ENCODE data around the gene HNF1A. TPM values are rescaled to one million over a fixed set of nuclear protein-coding genes. Genes with fewer than 3 reads are reported as not detected.

HNF1A gene
- total and polyA plus RNA-seq, 4 experiments from 2014 or later = not detected

GRCh38 chr12:120959111-120959878 is 19.0 kb upstream of the HNF1A start:
- Mint-ChIP-seq H3K4me3 (peak overlapping the region in 7 of 8 donors; percentile 42 to 75 (median 67)), H3K27me3 (peaks cover 0 to 2% of the 10 kb centered on the region in 2 donors), H3K36me3 (no peaks in the 10 kb centered on the region), H3K9me3 (no peaks in the 10 kb centered on the region), H3K4me1 (peaks cover 7 to 24% (median 11%) of the 10 kb centered on the region in 4 donors), H3K27ac (peak overlapping the region; percentile 76 to 87 (median 82))
- Histone ChIP-seq H3K36me3 (ENCODE audit: insufficient read depth, low read length) (no peaks in the 10 kb centered on the region), H3K27me3 (ENCODE audit: insufficient read depth, low read length) (no peaks in the 10 kb centered on the region), H3K9me3 (ENCODE audit: control insufficient read depth in 1 of 2, low read length in 2 of 2) (no peaks in the 10 kb centered on the region), H3K27ac (ENCODE audit: low read depth, low read length) (no peak overlapping the region), H3K4me3 (ENCODE audit: low read length in 2 of 2) (no peak overlapping the region), H3K4me1 (ENCODE audit: insufficient read depth, low read length) (peaks cover 14% of the 10 kb centered on the region)
- ChIA-PET POLR2A (ENCODE audit: partially characterized antibody) (interaction anchor here (0.7 kb wide), 1 partner anchor 87 kb away, joined by 3 read pairs; no protein-coding TSS in a partner anchor), CTCF (ENCODE audit: partially characterized antibody) (interaction anchor here (2.1 kb wide), 1 partner anchor 13 kb away, joined by 11 read pairs; no protein-coding TSS in a partner anchor)
- DNase-seq = no peak
- intact Hi-C loops (cut with micrococcal nuclease) = loop anchor here (10.0 kb wide), 1 partner anchor 1336 kb away; no protein-coding TSS in a partner anchor

GRCh38 chr12:120960657-120961056 is 17.7 kb upstream of the HNF1A start:
- Histone ChIP-seq H3K36me3 (ENCODE audit: insufficient read depth, low read length) (no peaks in the 10 kb centered on the region), H3K4me3 (ENCODE audit: low read length in 2 of 2) (no peak overlapping the region), H3K27ac (ENCODE audit: low read depth, low read length) (no peak overlapping the region), H3K9me3 (ENCODE audit: control insufficient read depth in 1 of 2, low read length in 2 of 2) (no peaks in the 10 kb centered on the region), H3K27me3 (ENCODE audit: insufficient read depth, low read length) (no peaks in the 10 kb centered on the region), H3K4me1 (ENCODE audit: insufficient read depth, low read length) (peaks cover 14% of the 10 kb centered on the region)
- Mint-ChIP-seq H3K27ac (peak overlapping the region in 3 of 7 donors; percentile 25 to 76 (median 70)), H3K4me3 (peak overlapping the region in 1 of 8 donors; percentile 44), H3K36me3 (no peaks in the 10 kb centered on the region), H3K4me1 (peaks cover 7 to 24% (median 11%) of the 10 kb centered on the region in 4 donors), H3K9me3 (no peaks in the 10 kb centered on the region), H3K27me3 (peaks cover 0 to 2% of the 10 kb centered on the region in 2 donors)
- intact Hi-C loops (cut with micrococcal nuclease) = no loop called here
- ChIA-PET CTCF (ENCODE audit: partially characterized antibody) (interaction anchor here (0.7 kb wide), 1 partner anchor 9 kb away, joined by 5 read pairs; no protein-coding TSS in a partner anchor), POLR2A (ENCODE audit: partially characterized antibody) (no interaction called here)
- DNase-seq = no peak

GRCh38 chr12:120961604-120962531 is 16.5 kb upstream of the HNF1A start:
- Histone ChIP-seq H3K27me3 (ENCODE audit: insufficient read depth, low read length) (no peaks in the 10 kb centered on the region), H3K36me3 (ENCODE audit: insufficient read depth, low read length) (no peaks in the 10 kb centered on the region), H3K4me3 (ENCODE audit: low read length in 2 of 2) (no peak overlapping the region), H3K4me1 (ENCODE audit: insufficient read depth, low read length) (peaks cover 14% of the 10 kb centered on the region), H3K27ac (ENCODE audit: low read depth, low read length) (no peak overlapping the region), H3K9me3 (ENCODE audit: control insufficient read depth in 1 of 2, low read length in 2 of 2) (no peaks in the 10 kb centered on the region)
- no peaks in the 10 kb centered on the region for H3K9me3 Mint-ChIP-seq
- no peak overlapping the region for H3K4me3 Mint-ChIP-seq
- DNase-seq = no peak
- peaks cover 7 to 24% (median 11%) of the 10 kb centered on the region in 4 donors for H3K4me1 Mint-ChIP-seq
- intact Hi-C loops (cut with micrococcal nuclease) = no loop called here
- no peaks in the 10 kb centered on the region for H3K36me3 Mint-ChIP-seq
- CTCF ChIA-PET (ENCODE audit: partially characterized antibody) = interaction anchor here (1.1 kb wide), 1 partner anchor 148 kb away, joined by 3 read pairs; no protein-coding TSS in a partner anchor
- no peaks in the 10 kb centered on the region for H3K27me3 Mint-ChIP-seq
- peak overlapping the region in 3 of 7 donors; percentile 9 to 10 (median 9) for H3K27ac Mint-ChIP-seq
- POLR2A ChIA-PET (ENCODE audit: partially characterized antibody) = no interaction called here

- H3K27ac Mint-ChIP-seq = peak overlapping the region in 1 of 7 donors; percentile 48
- Histone ChIP-seq H3K36me3 (ENCODE audit: insufficient read depth, low read length) (no peaks in the 10 kb centered on the region), H3K4me3 (ENCODE audit: low read length in 2 of 2) (no peak overlapping the region), H3K4me1 (ENCODE audit: insufficient read depth, low read length) (peaks cover 14% of the 10 kb centered on the region), H3K27me3 (ENCODE audit: insufficient read depth, low read length) (no peaks in the 10 kb centered on the region), H3K27ac (ENCODE audit: low read depth, low read length) (no peak overlapping the region), H3K9me3 (ENCODE audit: control insufficient read depth in 1 of 2, low read length in 2 of 2) (no peaks in the 10 kb centered on the region)
- POLR2A ChIA-PET (ENCODE audit: partially characterized antibody) = no interaction called here
- CTCF ChIA-PET (ENCODE audit: partially characterized antibody) = interaction anchor here (0.6 to 1.6 kb wide), 2 partner anchors 10 to 11 kb away, joined by 3 to 13 read pairs; no protein-coding TSS in a partner anchor
- H3K4me3 Mint-ChIP-seq = no peak overlapping the region
- H3K27me3 Mint-ChIP-seq = no peaks in the 10 kb centered on the region
- peaks cover 7 to 24% (median 11%) of the 10 kb centered on the region in 4 donors for H3K4me1 Mint-ChIP-seq
- intact Hi-C loops (cut with micrococcal nuclease) = no loop called here
- no peak for DNase-seq
- no peaks in the 10 kb centered on the region for H3K36me3 Mint-ChIP-seq
- no peaks in the 10 kb centered on the region for H3K9me3 Mint-ChIP-seq
Observed at GRCh38 chr12:120962532-120963020, 15.8 kb upstream of the HNF1A start.

GRCh38 chr12:120964298-120964697 is 14.0 kb upstream of the HNF1A start:
- peak overlapping the region in 1 of 7 donors; percentile 31 for H3K27ac Mint-ChIP-seq
- H3K36me3 ChIP-seq (ENCODE audit: insufficient read depth, low read length) = no peaks in the 10 kb centered on the region
- ChIA-PET CTCF (ENCODE audit: partially characterized antibody) (interaction anchor here (0.6 to 1.6 kb wide), 3 partner anchors 8 to 146 kb away, joined by 3 to 13 read pairs (median 3); no protein-coding TSS in a partner anchor), POLR2A (ENCODE audit: partially characterized antibody) (no interaction called here)
- no peaks in the 10 kb centered on the region for H3K36me3 Mint-ChIP-seq
- intact Hi-C loops (cut with micrococcal nuclease) = no loop called here
- no peak for DNase-seq
- H3K27me3 ChIP-seq (ENCODE audit: insufficient read depth, low read length) = no peaks in the 10 kb centered on the region
- H3K4me3 ChIP-seq (ENCODE audit: low read length in 2 of 2) = no peak overlapping the region
- no peak overlapping the region for H3K27ac ChIP-seq (ENCODE audit: low read depth, low read length)
- H3K4me1 ChIP-seq (ENCODE audit: insufficient read depth, low read length) = peaks cover 10% of the 10 kb centered on the region
- no peaks in the 10 kb centered on the region for H3K9me3 ChIP-seq (ENCODE audit: control insufficient read depth in 1 of 2, low read length in 2 of 2)
- no peaks in the 10 kb centered on the region for H3K27me3 Mint-ChIP-seq
- peaks cover 4 to 20% (median 8%) of the 10 kb centered on the region in 4 donors for H3K4me1 Mint-ChIP-seq
- H3K4me3 Mint-ChIP-seq = no peak overlapping the region
- no peaks in the 10 kb centered on the region for H3K9me3 Mint-ChIP-seq

- no peaks in the 10 kb centered on the region for H3K36me3 Mint-ChIP-seq
- CTCF ChIA-PET (ENCODE audit: partially characterized antibody) = no interaction called here
- intact Hi-C loops (cut with micrococcal nuclease) = no loop called here
Observed at GRCh38 chr12:120965534-120966091, 12.7 kb upstream of the HNF1A start.

More at GRCh38 chr12:120965534-120966091, 12.7 kb upstream of the HNF1A start:
- Mint-ChIP-seq H3K4me3 (no peak overlapping the region), H3K27me3 (no peaks in the 10 kb centered on the region), H3K27ac (no peak overlapping the region), H3K4me1 (peaks cover 0 to 10% (median under 1%) of the 10 kb centered on the region in 4 donors), H3K9me3 (no peaks in the 10 kb centered on the region)
- DNase-seq = no peak
- POLR2A ChIA-PET (ENCODE audit: partially characterized antibody) = no interaction called here
- Histone ChIP-seq H3K36me3 (ENCODE audit: insufficient read depth, low read length) (no peaks in the 10 kb centered on the region), H3K27me3 (ENCODE audit: insufficient read depth, low read length) (no peaks in the 10 kb centered on the region), H3K9me3 (ENCODE audit: control insufficient read depth in 1 of 2, low read length in 2 of 2) (no peaks in the 10 kb centered on the region), H3K4me1 (ENCODE audit: insufficient read depth, low read length) (no peaks in the 10 kb centered on the region), H3K27ac (ENCODE audit: low read depth, low read length) (no peak overlapping the region), H3K4me3 (ENCODE audit: low read length in 2 of 2) (no peak overlapping the region)
